H9 (cell line): ENCODE data around the gene IRF2BP1. TPM values are rescaled to one million over a fixed set of nuclear protein-coding genes. Genes with fewer than 3 reads are reported as not detected.

ENCODE experiments used
- DNase-seq: peaks from one replicate; pipeline ENCODE4 v3.0.0-alpha.2; 2017
- H2AFZ ChIP-seq: one replicate; pipeline ENCODE4 v1.6.1; 2013; ENCODE audit warnings: mild to moderate bottlenecking, low read length, control low read depth, moderate library complexity
- H2AK5ac ChIP-seq: 2 replicates; pipeline ENCODE4 v1.6.1; 2013; ENCODE audit warnings: low read length, control low read depth, mixed read lengths; ENCODE audit not compliant: insufficient read length
- H2BK120ac ChIP-seq: one replicate; pipeline ENCODE4 v1.6.1; 2013; ENCODE audit warnings: low read depth, mild to moderate bottlenecking, low read length, control low read depth, inconsistent platforms; ENCODE audit not compliant: poor library complexity, severe bottlenecking
- H2BK12ac ChIP-seq: 2 replicates; pipeline ENCODE4 v1.6.1; 2013; ENCODE audit warnings: low read length, control low read depth, mixed read lengths, low read depth; ENCODE audit not compliant: insufficient read length
- H2BK15ac ChIP-seq: 2 replicates; pipeline ENCODE4 v1.6.1; 2013; ENCODE audit warnings: low read depth, low read length, control low read depth
- H2BK20ac ChIP-seq: one replicate; pipeline ENCODE4 v1.6.1; 2013; ENCODE audit warnings: low read depth, mild to moderate bottlenecking, low read length, control low read depth, inconsistent platforms; ENCODE audit not compliant: poor library complexity, severe bottlenecking
- H2BK5ac ChIP-seq: 2 replicates; pipeline ENCODE4 v1.6.1; 2013; ENCODE audit warnings: low read length, control low read depth, mixed read lengths; ENCODE audit not compliant: insufficient read length
- H3K14ac ChIP-seq: 2 replicates; pipeline ENCODE4 v1.6.1; 2013; ENCODE audit warnings: low read length, control low read depth; ENCODE audit not compliant: insufficient read depth
- H3K18ac ChIP-seq: 2 replicates; pipeline ENCODE4 v1.6.1; 2013; ENCODE audit warnings: low read depth, mild to moderate bottlenecking, mixed read lengths, low read length, control low read depth; ENCODE audit not compliant: insufficient read length
- H3K23ac ChIP-seq: 2 replicates; pipeline ENCODE4 v1.6.1; 2013; ENCODE audit warnings: low read length, control low read depth, mixed read lengths, low read depth; ENCODE audit not compliant: insufficient read length
- H3K23me2 ChIP-seq: 2 replicates; pipeline ENCODE4 v1.6.1; 2013; ENCODE audit warnings: low read depth, mild to moderate bottlenecking, mixed read lengths, low read length, control low read depth; ENCODE audit not compliant: insufficient read length, poor library complexity, severe bottlenecking
- H3K27ac ChIP-seq: 2 replicates; pipeline ENCODE4 v1.5.1; 2013; ENCODE audit warnings: low read length, control low read depth, mixed read lengths, low read depth; ENCODE audit not compliant: insufficient read length
- H3K27me3 ChIP-seq: 2 replicates; pipeline ENCODE4 v1.6.1; 2013; ENCODE audit warnings: low read length, control low read depth, inconsistent platforms; ENCODE audit not compliant: insufficient read depth
- H3K4ac ChIP-seq: 2 replicates; pipeline ENCODE4 v1.6.1; 2013; ENCODE audit warnings: low read depth, mild to moderate bottlenecking, control low read depth, inconsistent platforms, low read length, moderate library complexity
- H3K4me1 ChIP-seq: 2 replicates; pipeline ENCODE4 v1.6.1; 2013; ENCODE audit warnings: low read length, control low read depth, inconsistent platforms; ENCODE audit not compliant: insufficient read depth
- H3K4me2 ChIP-seq: 2 replicates; pipeline ENCODE4 v1.6.1; 2013; ENCODE audit warnings: low read length, control low read depth, mixed read lengths; ENCODE audit not compliant: insufficient read length, insufficient read depth
- H3K56ac ChIP-seq: 2 replicates; pipeline ENCODE4 v1.6.1; 2013; ENCODE audit warnings: low read depth, mild to moderate bottlenecking, mixed read lengths, low read length, control low read depth; ENCODE audit not compliant: insufficient read length
- H3K79me1 ChIP-seq: 2 replicates; pipeline ENCODE4 v1.6.1; 2013; ENCODE audit warnings: low read depth, mild to moderate bottlenecking, moderate library complexity, low read length, control low read depth, inconsistent platforms; ENCODE audit not compliant: insufficient read depth, poor library complexity, severe bottlenecking
- H3K79me2 ChIP-seq: 2 replicates; pipeline ENCODE4 v1.6.1; 2013; ENCODE audit warnings: low read length, control low read depth, inconsistent platforms; ENCODE audit not compliant: insufficient read depth
- H3K9ac ChIP-seq: 2 replicates; pipeline ENCODE4 v1.6.1; 2013; ENCODE audit warnings: low read length, control low read depth, mixed read lengths; ENCODE audit not compliant: insufficient read length; ENCODE audit errors: extremely low read depth
- H3K9me3 ChIP-seq: one replicate; pipeline ENCODE4 v1.6.1; 2013; ENCODE audit warnings: low read depth, low read length, inconsistent platforms; ENCODE audit not compliant: control insufficient read depth
- H3T11ph ChIP-seq: one replicate; pipeline ENCODE4 v1.6.1; 2013; ENCODE audit warnings: mild to moderate bottlenecking, low read length, control low read depth, inconsistent platforms
- H4K20me1 ChIP-seq: one replicate; pipeline ENCODE4 v1.6.1; 2013; ENCODE audit not compliant: control insufficient read depth, insufficient read length, insufficient read depth
- H4K5ac ChIP-seq: 2 replicates; pipeline ENCODE4 v1.6.1; 2013; ENCODE audit warnings: low read depth, mild to moderate bottlenecking, mixed read lengths, low read length, control low read depth; ENCODE audit not compliant: insufficient read length
- H4K8ac ChIP-seq: replicated peaks from 2 replicates; pipeline ENCODE4 v1.6.1; 2013; ENCODE audit warnings: low read length, control low read depth, mixed read lengths, low read depth; ENCODE audit not compliant: insufficient read length
- H4K91ac ChIP-seq: 2 replicates; pipeline ENCODE4 v1.6.1; 2013; ENCODE audit warnings: low read depth, mild to moderate bottlenecking, moderate library complexity, mixed read lengths, low read length, control low read depth; ENCODE audit not compliant: insufficient read length
- H3K27ac Mint-ChIP-seq, 3 experiments: 2 replicates in 2 of 3; 3 replicates in 1 of 3; pipeline ENCODE4 v1.8.0; 2020 to 2021; ENCODE audit warnings: mixed read lengths in 3 of 3, mild to moderate bottlenecking in 1 of 3, moderate library complexity in 1 of 3
- H3K27me3 Mint-ChIP-seq: 2 replicates; pipeline ENCODE4 v1.8.0; 2021; ENCODE audit warnings: low read depth, mild to moderate bottlenecking, moderate library complexity, mixed read lengths
- H3K36me3 Mint-ChIP-seq, 3 experiments: 2 replicates in 2 of 3; 3 replicates in 1 of 3; pipeline ENCODE4 v1.8.0; 2020 to 2021; ENCODE audit warnings: low read depth in 3 of 3, mixed read lengths in 3 of 3; ENCODE audit not compliant: insufficient read depth in 1 of 3
- H3K4me1 Mint-ChIP-seq, 2 experiments: 2 replicates each; pipeline ENCODE4 v1.8.0; 2020; ENCODE audit warnings: mixed read lengths in 2 of 2
- H3K4me3 Mint-ChIP-seq, 2 experiments: 2 replicates in 1 of 2; 3 replicates in 1 of 2; pipeline ENCODE4 v1.8.0; 2020 to 2021; ENCODE audit warnings: mild to moderate bottlenecking in 2 of 2, mixed read lengths in 2 of 2, moderate library complexity in 1 of 2
- H3K9me3 Mint-ChIP-seq, 2 experiments: 2 replicates in 1 of 2; 3 replicates in 1 of 2; pipeline ENCODE4 v1.8.0; 2020; ENCODE audit warnings: mild to moderate bottlenecking in 2 of 2, mixed read lengths in 2 of 2, moderate library complexity in 1 of 2
- WGBS: extraction: QIAGEN DNeasy Blood & Tissue Kit; methylation state at CpG from one replicate; pipeline ENCODE4 v1.1.7; 2013; ENCODE audit warnings: missing lambda C conversion rate, low lambda C conversion rate, mixed read lengths; ENCODE audit not compliant: insufficient read length; ENCODE audit errors: extremely low coverage; 5-methylcytosine and 5-hydroxymethylcytosine counted together
- total RNA-seq: library from RNA; stranded (reverse); gene quantifications from 2 replicates; pipeline ENCODE4 v1.2.1, GENCODE V29; 2021
- TF ChIP-seq, protein P1 (sequence below): fragments of 200-600 bp; sonication (generic); conservative IDR thresholded peaks from 3 replicates; pipeline ENCODE4 v1.8.0; 2021; ENCODE audit warnings: antibody characterized with exemption, mild to moderate bottlenecking

IRF2BP1 gene
- total RNA-seq, 1 experiment from 2014 or later = 28.2 TPM

DNA sequence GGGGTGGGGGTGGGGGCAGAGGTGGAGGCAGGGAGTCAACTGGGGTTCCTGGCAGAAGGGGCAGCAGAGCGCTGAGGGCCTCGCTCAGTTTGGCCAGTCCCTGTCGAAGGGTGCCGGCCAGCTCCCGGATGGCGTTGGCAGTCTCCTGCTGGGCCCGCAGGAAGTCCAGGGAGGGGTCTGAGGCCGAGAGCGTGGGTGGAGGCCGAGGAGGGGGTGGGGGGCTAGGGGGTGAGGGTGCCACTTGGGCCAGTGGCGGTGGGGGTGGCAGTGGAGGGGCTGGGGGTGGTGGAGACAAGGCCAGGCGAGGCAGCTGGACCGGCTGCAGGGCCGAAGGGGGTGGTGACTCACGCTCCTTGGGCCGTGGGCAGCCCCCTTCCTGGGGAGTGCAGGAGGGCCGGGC lies 4.9 kb upstream of the IRF2BP1 start:
- Histone ChIP-seq H3K23ac (no peak overlapping the region), H3K4me1 (no peaks in the 10 kb centered on the region), H3K23me2 (no peaks in the 10 kb centered on the region), H2BK20ac (no peak overlapping the region), H3K9ac (no peak overlapping the region), H3T11ph (no peak overlapping the region), H2AK5ac (no peak overlapping the region), H3K79me1 (no peaks in the 10 kb centered on the region), H2AFZ (no peak overlapping the region), H3K14ac (no peak overlapping the region), H4K20me1 (no peaks in the 10 kb centered on the region), H3K79me2 (no peaks in the 10 kb centered on the region), H4K8ac (no peak overlapping the region), H4K91ac (no peak overlapping the region), H2BK12ac (no peak overlapping the region), H4K5ac (no peak overlapping the region), H2BK5ac (no peak overlapping the region), H3K4me2 (no peak overlapping the region), H3K4ac (no peak overlapping the region), H3K27ac (no peak overlapping the region), H3K27me3 (no peaks in the 10 kb centered on the region), H3K56ac (no peak overlapping the region), H2BK120ac (no peak overlapping the region), H3K9me3 (no peaks in the 10 kb centered on the region), H2BK15ac (no peak overlapping the region), H3K18ac (no peak overlapping the region)
- Mint-ChIP-seq H3K27me3 (no peaks in the 10 kb centered on the region), H3K27ac (no peak overlapping the region), H3K36me3 (peaks cover 5 to 12% (median 8%) of the 10 kb centered on the region in 3 experiments; a peak in 5 of 7 replicates), H3K4me1 (peaks cover 5 to 13% of the 10 kb centered on the region in 2 experiments; a peak in 3 of 4 replicates), H3K4me3 (no peak overlapping the region), H3K9me3 (no peaks in the 10 kb centered on the region)
- no CpG with 5 or more reads among the region's 17 CpGs for WGBS
- TF ChIP-seq, protein P1, sequence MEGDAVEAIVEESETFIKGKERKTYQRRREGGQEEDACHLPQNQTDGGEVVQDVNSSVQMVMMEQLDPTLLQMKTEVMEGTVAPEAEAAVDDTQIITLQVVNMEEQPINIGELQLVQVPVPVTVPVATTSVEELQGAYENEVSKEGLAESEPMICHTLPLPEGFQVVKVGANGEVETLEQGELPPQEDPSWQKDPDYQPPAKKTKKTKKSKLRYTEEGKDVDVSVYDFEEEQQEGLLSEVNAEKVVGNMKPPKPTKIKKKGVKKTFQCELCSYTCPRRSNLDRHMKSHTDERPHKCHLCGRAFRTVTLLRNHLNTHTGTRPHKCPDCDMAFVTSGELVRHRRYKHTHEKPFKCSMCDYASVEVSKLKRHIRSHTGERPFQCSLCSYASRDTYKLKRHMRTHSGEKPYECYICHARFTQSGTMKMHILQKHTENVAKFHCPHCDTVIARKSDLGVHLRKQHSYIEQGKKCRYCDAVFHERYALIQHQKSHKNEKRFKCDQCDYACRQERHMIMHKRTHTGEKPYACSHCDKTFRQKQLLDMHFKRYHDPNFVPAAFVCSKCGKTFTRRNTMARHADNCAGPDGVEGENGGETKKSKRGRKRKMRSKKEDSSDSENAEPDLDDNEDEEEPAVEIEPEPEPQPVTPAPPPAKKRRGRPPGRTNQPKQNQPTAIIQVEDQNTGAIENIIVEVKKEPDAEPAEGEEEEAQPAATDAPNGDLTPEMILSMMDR = no peak
- DNase-seq = no peak
